Measurements from ENCODE around the gene GNAQ.

The GNAQ gene

GRCh38 chr9:77843871-77844155, 187.8 kb downstream of the GNAQ start:
- DNase-seq (ENCODE audit: low read depth in 3 of 3) = no peak

- DNase-seq (ENCODE audit: low read depth in 3 of 3) = no peak
Measured at GRCh38 chr9:77843076-77843870, 188.3 kb downstream of the GNAQ start.

- DNase-seq (ENCODE audit: low read depth in 3 of 3) = no peak
Measured at GRCh38 chr9:77841739-77842386, 189.7 kb downstream of the GNAQ start.

GRCh38 chr9:77839459-77840140, 192.0 kb downstream of the GNAQ start:
- no peak for DNase-seq (ENCODE audit: low read depth in 3 of 3)

GRCh38 chr9:77838986-77839385, 192.6 kb downstream of the GNAQ start:
- DNase-seq (ENCODE audit: low read depth in 3 of 3) = no peak

- no peak for DNase-seq (ENCODE audit: low read depth in 3 of 3)
Measured at GRCh38 chr9:77834898-77835488, 196.6 kb downstream of the GNAQ start.

- no peak for DNase-seq (ENCODE audit: low read depth in 3 of 3)
Measured at GRCh38 chr9:77833561-77834429, 197.8 kb downstream of the GNAQ start.

- no peak for DNase-seq (ENCODE audit: low read depth in 3 of 3)
Measured at GRCh38 chr9:77832639-77833038, 199.0 kb downstream of the GNAQ start.

- DNase-seq (ENCODE audit: low read depth in 3 of 3) = no peak
Measured at GRCh38 chr9:77831781-77832180, 199.8 kb downstream of the GNAQ start.

- DNase-seq (ENCODE audit: low read depth in 3 of 3) = no peak
Measured at GRCh38 chr9:77830618-77831285, 200.9 kb downstream of the GNAQ start.

- no peak for DNase-seq (ENCODE audit: low read depth in 3 of 3)
Measured at GRCh38 chr9:77829420-77829819, 202.2 kb downstream of the GNAQ start.

- no peak for DNase-seq (ENCODE audit: low read depth in 3 of 3)
Measured at GRCh38 chr9:77827104-77827784, 204.4 kb downstream of the GNAQ start.

- no peak for DNase-seq (ENCODE audit: low read depth in 3 of 3)
Measured at GRCh38 chr9:77826621-77827020, 205.0 kb downstream of the GNAQ start.

- no peak for DNase-seq (ENCODE audit: low read depth in 3 of 3)
Measured at GRCh38 chr9:77826116-77826515, 205.5 kb downstream of the GNAQ start.

- DNase-seq (ENCODE audit: low read depth in 3 of 3) = no peak
Measured at GRCh38 chr9:77825361-77825760, 206.2 kb downstream of the GNAQ start.

- DNase-seq (ENCODE audit: low read depth in 3 of 3) = no peak
Measured at GRCh38 chr9:77820293-77820954, 211.2 kb downstream of the GNAQ start.

GRCh38 chr9:77819657-77820056, 212.0 kb downstream of the GNAQ start:
- DNase-seq (ENCODE audit: low read depth in 3 of 3) = no peak

- DNase-seq (ENCODE audit: low read depth in 3 of 3) = no peak
Measured at GRCh38 chr9:77817590-77818311, 213.9 kb downstream of the GNAQ start.

GRCh38 chr9:77816641-77817341, 214.8 kb downstream of the GNAQ start:
- DNase-seq (ENCODE audit: low read depth in 3 of 3) = no peak

All from stimulated activated CD4-positive, alpha-beta T cell treated with anti-CD3 and anti-CD28 coated beads, TNF-alpha, amount 100 ng/mL, for 24 hours (primary cell).